Neural cell (in vitro differentiated cells): ENCODE results near the gene SPOCD1. TPM values are rescaled to one million over a fixed set of nuclear protein-coding genes. Genes with fewer than 3 reads are reported as not detected.

ENCODE experiments used
- H2AFZ ChIP-seq: fragments of 200-600, 300-800 bp; sonication (generic), shearing (Covaris generic); 2 replicates; pipeline ENCODE4 v1.6.0; 2014; ENCODE audit warnings: low read depth, mild to moderate bottlenecking, antibody characterized with exemption, low read length, moderate library complexity
- H3F3A ChIP-seq: fragments of 200-600 bp; shearing (Covaris generic); 2 replicates; pipeline ENCODE4 v1.6.1; 2016; ENCODE audit warnings: mild to moderate bottlenecking, moderate library complexity, mixed read lengths, antibody characterized with exemption, low read length; ENCODE audit not compliant: insufficient read depth, poor library complexity, severe bottlenecking
- H3K27ac ChIP-seq: fragments of 200-600, 300-800 bp; sonication (generic), shearing (Covaris generic); 2 replicates; pipeline ENCODE4 v1.5.1; 2014; ENCODE audit warnings: mild to moderate bottlenecking, low read length, moderate library complexity
- H3K27me3 ChIP-seq: fragments of 300-800, 200-600 bp; sonication (generic), shearing (Covaris generic); 2 replicates; pipeline ENCODE4 v1.6.0; 2014; ENCODE audit warnings: mild to moderate bottlenecking, low read depth, low read length, moderate library complexity; ENCODE audit not compliant: insufficient read depth
- H3K36me3 ChIP-seq: fragments of 300-800, 200-600 bp; sonication (generic), shearing (Covaris generic); 2 replicates; pipeline ENCODE4 v1.5.1; 2014; ENCODE audit warnings: mild to moderate bottlenecking, antibody characterized with exemption, low read length, moderate library complexity; ENCODE audit not compliant: insufficient read depth
- H3K4me2 ChIP-seq: fragments of 300-800, 200-600 bp; sonication (generic), shearing (Covaris generic); 2 replicates; pipeline ENCODE4 v1.6.0; 2014; ENCODE audit warnings: mild to moderate bottlenecking, low read length
- H3K4me3 ChIP-seq: fragments of 300-800, 200-600 bp; sonication (generic), shearing (Covaris generic); 2 replicates; pipeline ENCODE4 v1.5.1; 2014; ENCODE audit warnings: mild to moderate bottlenecking, low read length, moderate library complexity
- H3K79me2 ChIP-seq: fragments of 200-600 bp; shearing (Covaris generic); replicated peaks from 2 replicates; pipeline ENCODE4 v1.6.0; 2014; ENCODE audit warnings: mild to moderate bottlenecking, low read length, moderate library complexity; ENCODE audit not compliant: insufficient read depth
- H3K9ac ChIP-seq: fragments of 300-800, 200-600 bp; sonication (generic), shearing (Covaris generic); 2 replicates; pipeline ENCODE4 v1.6.1; 2016; ENCODE audit warnings: mild to moderate bottlenecking, low read length, mixed read lengths
- H3K9me2 ChIP-seq: fragments of 200-600 bp; shearing (Covaris generic); 2 replicates; pipeline ENCODE4 v1.6.1; 2016; ENCODE audit warnings: mild to moderate bottlenecking, low read length, mixed read lengths; ENCODE audit not compliant: insufficient read depth
- H3K9me3 ChIP-seq: fragments of 200-600, 300-800 bp; sonication (generic), shearing (Covaris generic); 2 replicates; pipeline ENCODE4 v1.6.1; 2016; ENCODE audit warnings: mild to moderate bottlenecking, mixed run types, low read length, moderate library complexity, mixed read lengths
- H4K20me1 ChIP-seq: fragments of 200-600 bp; shearing (Covaris generic); 2 replicates; pipeline ENCODE4 v1.6.1; 2016; ENCODE audit warnings: mild to moderate bottlenecking, mixed run types; ENCODE audit not compliant: insufficient read depth
- CTCF ChIP-seq: fragments of 450-650 bp; IDR thresholded peaks from 2 replicates; pipeline ENCODE4 v1.5.1; 2014; ENCODE audit warnings: antibody characterized with exemption, mild to moderate bottlenecking, moderate library complexity; ENCODE audit not compliant: poor library complexity, severe bottlenecking
- EP300 ChIP-seq: fragments of 450-650 bp; conservative IDR thresholded peaks from 2 replicates; pipeline ENCODE4 v1.6.1; 2014; ENCODE audit warnings: antibody characterized with exemption, mild to moderate bottlenecking, moderate library complexity; ENCODE audit not compliant: poor library complexity, severe bottlenecking
- EZH2 ChIP-seq: fragments of 200-600, 300-800 bp; shearing (Covaris generic), sonication (generic); IDR thresholded peaks from 2 replicates; pipeline ENCODE4 v1.6.1; 2014; ENCODE audit warnings: antibody characterized with exemption, low read length, borderline replicate concordance, mild to moderate bottlenecking; ENCODE audit not compliant: insufficient read depth, poor library complexity, severe bottlenecking
- MXI1 ChIP-seq: fragments of 450-650 bp; conservative IDR thresholded peaks from 2 replicates; pipeline ENCODE4 v1.6.1; 2014; ENCODE audit warnings: antibody characterized with exemption, mild to moderate bottlenecking; ENCODE audit not compliant: poor library complexity, severe bottlenecking
- POLR2AphosphoS5 ChIP-seq: IDR thresholded peaks from 2 replicates; pipeline ENCODE4 v1.6.1; 2012
- RAD21 ChIP-seq: fragments of 450-650 bp; conservative IDR thresholded peaks from 2 replicates; pipeline ENCODE4 v1.6.1; 2014; ENCODE audit warnings: antibody characterized with exemption, mild to moderate bottlenecking, moderate library complexity
- SMC3 ChIP-seq: fragments of 450-650 bp; conservative IDR thresholded peaks from 2 replicates; pipeline ENCODE4 v1.6.1; 2014; ENCODE audit warnings: antibody characterized with exemption, mild to moderate bottlenecking, moderate library complexity; ENCODE audit not compliant: poor library complexity
- TAF1 ChIP-seq: IDR thresholded peaks from 2 replicates; pipeline ENCODE4 v1.6.1; 2012; ENCODE audit warnings: low read depth
- polyA plus RNA-seq: library from polyadenylated mRNA; depleted of rRNA; stranded (reverse); fragments of >200 nt; gene quantifications from 2 replicates; pipeline ENCODE4 v1.2.3, GENCODE V29; 2014
- TF ChIP-seq, protein P1 (sequence below): IDR thresholded peaks from 2 replicates; pipeline ENCODE4 v1.6.1; 2012; ENCODE audit warnings: borderline replicate concordance

Gene SPOCD1
- polyA plus RNA-seq, 1 donor from 2014 or later = not detected

DNA sequence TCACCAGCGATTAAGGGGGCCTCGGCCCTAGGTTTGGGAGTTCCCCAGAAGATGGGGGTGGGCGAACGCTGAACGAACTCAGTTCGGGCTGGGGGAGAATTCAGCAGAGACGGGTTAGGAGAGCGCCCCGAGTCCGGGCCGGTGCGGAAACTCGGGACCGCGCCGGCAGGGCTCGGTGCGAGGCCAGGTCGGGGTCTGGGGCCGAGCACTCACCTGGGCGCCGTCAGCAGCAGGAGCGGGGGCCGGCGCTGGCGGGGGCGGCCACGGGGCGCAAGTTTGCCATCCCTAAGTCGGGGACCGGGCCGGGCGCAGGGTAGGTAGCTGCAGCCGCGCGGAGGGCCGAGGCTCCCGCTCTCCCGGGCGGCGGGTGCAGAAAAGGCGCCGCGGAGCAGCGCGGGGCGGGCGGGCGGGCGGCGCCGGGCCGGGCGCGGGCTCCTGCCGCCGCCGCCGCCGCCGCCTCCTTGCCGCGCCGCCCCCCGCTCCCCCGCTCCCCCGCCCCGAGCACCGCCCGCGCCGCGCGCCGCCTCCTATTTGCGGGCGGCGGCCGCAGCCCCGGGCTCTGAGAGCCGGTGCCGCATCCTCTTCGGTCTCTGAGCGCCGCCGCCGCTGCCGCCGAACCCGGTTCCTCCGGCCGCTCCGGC, 52.0 kb downstream of the SPOCD1 start:
- peak overlapping the region; percentile 84 for H3K9ac ChIP-seq

GRCh38 chr1:31762726-31763670, 52.8 kb downstream of the SPOCD1 start:
- H2AFZ ChIP-seq = no peak overlapping the region
- peak overlapping the region; percentile 84 for H3K9ac ChIP-seq
- no peaks in the 10 kb centered on the region for H3F3A ChIP-seq
- peaks cover 25% of the 10 kb centered on the region for H3K79me2 ChIP-seq
- H3K36me3 ChIP-seq = no peaks in the 10 kb centered on the region
- H3K9me3 ChIP-seq = no peaks in the 10 kb centered on the region
- H3K27me3 ChIP-seq = no peaks in the 10 kb centered on the region
- peaks cover 4% of the 10 kb centered on the region for H4K20me1 ChIP-seq
- H3K4me2 ChIP-seq = peak overlapping the region; percentile 94
- H3K27ac ChIP-seq = peak overlapping the region; percentile 82
- no peaks in the 10 kb centered on the region for H3K9me2 ChIP-seq
- peak overlapping the region; percentile 90 for H3K4me3 ChIP-seq
- TF ChIP-seq TAF1 (no peak), POLR2AphosphoS5 (peak; percentile 10), SMC3 (peak; percentile 83), EZH2 (no peak), RAD21 (peak; percentile 79), MXI1 (peak; percentile 26), CTCF (peak; percentile 84)

More for the DNA sequence above, 52.0 kb downstream of the SPOCD1 start:
- peaks cover 4% of the 10 kb centered on the region for H4K20me1 ChIP-seq
- H3K27me3 ChIP-seq = no peaks in the 10 kb centered on the region
- H3K36me3 ChIP-seq = no peaks in the 10 kb centered on the region
- H3K27ac ChIP-seq = peak overlapping the region; percentile 47
- no peaks in the 10 kb centered on the region for H3K9me3 ChIP-seq
- TF ChIP-seq EP300 (no peak), MXI1 (no peak), SMC3 (no peak), RAD21 (no peak), TAF1 (no peak), CTCF (no peak), EZH2 (no peak), POLR2AphosphoS5 (no peak)
- TF ChIP-seq, protein P1, sequence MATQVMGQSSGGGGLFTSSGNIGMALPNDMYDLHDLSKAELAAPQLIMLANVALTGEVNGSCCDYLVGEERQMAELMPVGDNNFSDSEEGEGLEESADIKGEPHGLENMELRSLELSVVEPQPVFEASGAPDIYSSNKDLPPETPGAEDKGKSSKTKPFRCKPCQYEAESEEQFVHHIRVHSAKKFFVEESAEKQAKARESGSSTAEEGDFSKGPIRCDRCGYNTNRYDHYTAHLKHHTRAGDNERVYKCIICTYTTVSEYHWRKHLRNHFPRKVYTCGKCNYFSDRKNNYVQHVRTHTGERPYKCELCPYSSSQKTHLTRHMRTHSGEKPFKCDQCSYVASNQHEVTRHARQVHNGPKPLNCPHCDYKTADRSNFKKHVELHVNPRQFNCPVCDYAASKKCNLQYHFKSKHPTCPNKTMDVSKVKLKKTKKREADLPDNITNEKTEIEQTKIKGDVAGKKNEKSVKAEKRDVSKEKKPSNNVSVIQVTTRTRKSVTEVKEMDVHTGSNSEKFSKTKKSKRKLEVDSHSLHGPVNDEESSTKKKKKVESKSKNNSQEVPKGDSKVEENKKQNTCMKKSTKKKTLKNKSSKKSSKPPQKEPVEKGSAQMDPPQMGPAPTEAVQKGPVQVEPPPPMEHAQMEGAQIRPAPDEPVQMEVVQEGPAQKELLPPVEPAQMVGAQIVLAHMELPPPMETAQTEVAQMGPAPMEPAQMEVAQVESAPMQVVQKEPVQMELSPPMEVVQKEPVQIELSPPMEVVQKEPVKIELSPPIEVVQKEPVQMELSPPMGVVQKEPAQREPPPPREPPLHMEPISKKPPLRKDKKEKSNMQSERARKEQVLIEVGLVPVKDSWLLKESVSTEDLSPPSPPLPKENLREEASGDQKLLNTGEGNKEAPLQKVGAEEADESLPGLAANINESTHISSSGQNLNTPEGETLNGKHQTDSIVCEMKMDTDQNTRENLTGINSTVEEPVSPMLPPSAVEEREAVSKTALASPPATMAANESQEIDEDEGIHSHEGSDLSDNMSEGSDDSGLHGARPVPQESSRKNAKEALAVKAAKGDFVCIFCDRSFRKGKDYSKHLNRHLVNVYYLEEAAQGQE = no peak
- H2AFZ ChIP-seq = no peak overlapping the region
- H3K79me2 ChIP-seq = peaks cover 21% of the 10 kb centered on the region
- H3K9me2 ChIP-seq = no peaks in the 10 kb centered on the region
- peak overlapping the region; percentile 90 for H3K4me3 ChIP-seq
- no peaks in the 10 kb centered on the region for H3F3A ChIP-seq
- peak overlapping the region; percentile 94 for H3K4me2 ChIP-seq
